Fibroblast of skin of left biceps (primary cell): ENCODE data around the gene PARP6.
A peak's percentile ranks its signal among the peaks of the same experiment; 100 is the strongest.
"Not testable (repeated sequence)": the region's sequence is repeated elsewhere in the genome, so short reads cannot be mapped to it uniquely, and the experiment has no call there.

ENCODE experiments used
- DNase-seq, 2 experiments: peaks; one replicate each; pipeline ENCODE4 v3.0.0-alpha.2; 2013; ENCODE audit warnings: low read depth in 2 of 2

PARP6 gene

GRCh38 chr15:72281713-72282112, 9.4 kb upstream of the PARP6 start:
- DNase-seq = no peak

DNA sequence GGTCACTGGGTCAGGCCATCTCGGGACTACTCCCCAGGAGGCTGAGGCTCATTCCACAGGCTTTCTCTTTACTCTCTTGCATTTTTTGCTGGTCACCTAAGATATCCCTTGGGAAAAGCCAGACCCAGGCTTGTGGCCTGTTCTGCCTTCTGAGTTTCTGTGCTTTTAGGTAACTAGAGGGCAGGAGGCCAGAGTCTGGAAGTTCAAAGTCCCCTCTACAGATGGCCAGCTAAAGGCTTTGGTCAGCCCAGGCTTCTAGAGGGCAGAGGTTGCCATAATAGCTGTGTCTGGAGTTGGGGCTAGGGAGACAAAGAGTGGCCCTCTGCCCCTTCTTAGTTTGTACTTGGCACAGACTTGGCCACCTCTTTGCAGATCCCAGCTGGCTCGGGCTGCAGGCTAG, 8.4 kb upstream of the PARP6 start:
- no peak for DNase-seq

DNA sequence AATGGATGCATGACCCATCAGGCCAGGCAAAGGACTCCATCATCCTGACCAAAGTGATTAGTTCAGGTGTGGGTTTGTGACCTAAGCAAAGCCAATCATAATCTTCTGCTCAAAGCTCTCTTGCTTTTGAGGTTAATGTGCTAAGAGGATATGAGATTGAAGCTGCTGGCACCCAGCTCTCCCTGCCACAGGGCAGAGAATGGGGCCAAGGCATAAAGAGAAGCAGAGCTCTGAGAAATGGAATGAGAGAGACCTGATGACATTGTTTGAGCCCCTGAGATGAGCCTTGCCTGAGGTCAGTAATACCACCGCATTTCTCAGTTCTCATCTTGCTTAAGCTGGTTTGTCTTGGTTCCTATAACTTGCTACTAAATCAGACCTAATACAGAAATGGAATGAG, 6.4 kb upstream of the PARP6 start:
- no peak for DNase-seq

DNA sequence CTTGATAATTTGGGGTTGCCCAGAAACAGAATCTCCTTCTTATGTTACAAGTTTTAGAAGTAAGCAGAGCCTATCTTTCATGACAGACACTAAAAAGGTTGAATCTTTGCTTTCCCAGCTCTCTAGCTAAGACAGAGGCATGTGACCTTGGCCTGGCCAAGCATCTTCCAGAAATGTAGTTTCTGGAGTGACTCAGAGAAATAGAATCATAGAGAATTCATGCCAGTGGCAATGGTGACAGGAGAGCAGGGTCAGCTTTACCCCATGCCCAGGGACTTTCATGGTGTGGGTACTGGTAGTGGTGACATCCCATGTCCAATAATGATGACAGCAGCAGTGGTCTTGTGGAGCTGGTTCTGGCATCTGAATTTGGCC, 4.0 kb upstream of the PARP6 start:
- no peak for DNase-seq

GRCh38 chr15:72275635-72276325, 3.4 kb upstream of the PARP6 start:
- DNase-seq = not testable (repeated sequence)

GRCh38 chr15:72272997-72273352, 621 bp upstream of the PARP6 start:
- no peak for DNase-seq

GRCh38 chr15:72271895-72272212, 500 bp downstream of the PARP6 start:
- no peak for DNase-seq

GRCh38 chr15:72271221-72271620, 1.1 kb downstream of the PARP6 start:
- DNase-seq = no peak

DNA sequence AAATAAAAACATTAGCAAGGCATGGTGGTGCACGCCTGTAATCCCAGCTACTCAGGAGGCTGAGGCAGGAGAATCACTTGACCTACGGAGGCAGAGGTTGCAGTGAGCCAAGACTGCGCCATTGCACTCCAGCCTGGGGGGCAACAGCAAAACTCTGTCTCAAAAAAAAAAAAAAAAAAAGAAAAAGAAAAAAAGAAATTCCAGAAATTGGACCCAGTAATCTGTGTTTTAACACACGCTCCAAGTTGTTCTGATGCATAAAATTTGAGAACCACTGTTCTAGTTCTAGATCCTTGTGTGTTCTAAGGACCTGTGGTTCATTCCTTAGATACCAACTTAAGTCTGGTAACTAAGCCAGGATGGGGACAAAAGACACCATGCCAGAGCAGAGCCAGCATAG, 2.6 kb downstream of the PARP6 start:
- DNase-seq = no peak

DNA sequence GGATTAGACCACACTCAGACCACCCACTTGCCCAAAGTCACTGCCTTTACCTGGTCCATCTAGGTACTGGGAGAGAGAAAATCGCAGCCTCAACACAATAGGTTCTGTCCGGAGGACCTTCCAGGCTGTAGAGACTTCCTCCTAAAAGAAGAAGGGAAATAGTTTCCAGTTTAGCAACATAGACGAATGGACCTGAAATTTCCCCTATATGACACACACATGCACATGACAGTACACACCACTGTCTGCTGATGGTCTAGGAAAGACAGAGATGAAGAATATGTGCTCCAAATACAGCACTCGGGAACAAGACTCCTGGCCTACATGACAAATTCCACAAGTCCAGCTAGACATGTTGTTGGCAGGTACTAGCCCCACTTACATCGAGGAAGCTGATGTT, 7.3 kb downstream of the PARP6 start:
- no peak for DNase-seq

DNA sequence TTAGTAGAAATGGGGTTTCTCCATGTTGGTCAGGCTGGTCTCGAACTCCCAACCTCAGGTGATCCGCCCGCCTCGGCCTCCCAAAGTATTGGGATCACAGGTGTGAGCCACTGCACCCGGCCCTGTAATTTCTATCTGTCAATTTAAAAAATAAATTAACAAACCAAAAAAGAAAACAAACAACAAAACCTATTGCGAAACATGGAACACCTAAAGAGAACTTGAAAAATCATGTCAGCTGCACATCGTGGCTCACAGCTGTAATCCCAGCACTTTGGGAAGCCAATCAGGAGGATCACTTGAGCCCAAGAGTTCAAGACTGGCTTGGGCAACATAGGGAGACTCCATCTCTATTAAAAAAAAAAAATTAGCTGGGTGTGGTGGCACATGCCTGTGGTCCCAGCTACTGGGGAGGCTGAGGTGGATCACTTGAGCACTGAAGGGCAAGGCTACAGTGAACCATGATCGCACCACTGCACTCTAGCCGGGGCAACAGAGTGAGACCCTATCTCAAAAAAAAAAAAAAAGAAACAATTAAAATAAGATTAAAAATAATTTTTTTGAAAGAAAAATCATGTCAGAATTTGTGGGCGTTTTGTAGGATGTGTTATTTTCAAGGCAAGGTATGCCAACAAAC, 19.6 kb downstream of the PARP6 start:
- DNase-seq = no peak

DNA sequence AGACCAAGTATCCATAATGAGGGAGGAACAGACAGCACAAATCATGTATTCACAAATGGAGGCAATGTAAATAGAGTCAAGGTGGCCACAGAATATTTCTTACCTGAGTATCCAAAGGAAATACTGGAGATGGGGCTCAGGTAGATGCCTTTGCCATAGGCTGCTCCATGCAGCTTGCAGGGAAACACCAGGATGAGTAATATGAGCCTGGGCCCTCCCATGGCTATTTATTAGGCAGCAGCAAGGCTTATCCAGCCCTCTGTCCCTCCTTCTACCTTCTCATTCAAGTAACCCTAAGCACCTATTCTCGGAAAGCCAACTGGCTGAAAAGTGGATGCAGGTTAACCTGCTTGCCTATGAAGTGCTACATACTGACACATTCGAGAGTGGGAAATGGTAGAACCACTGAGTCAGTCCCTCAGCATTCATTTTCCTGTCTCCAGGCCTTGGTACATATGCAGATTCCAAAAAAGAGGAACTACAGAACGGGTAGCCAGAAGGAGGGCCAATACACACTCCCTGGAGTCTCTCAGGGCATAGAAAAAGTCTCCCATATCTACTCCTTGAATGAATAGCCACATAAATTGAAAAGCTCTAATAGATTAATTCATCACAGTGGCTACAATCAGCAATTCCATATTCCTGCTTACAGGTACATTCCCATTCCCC, 23.1 kb downstream of the PARP6 start:
- DNase-seq = no peak

DNA sequence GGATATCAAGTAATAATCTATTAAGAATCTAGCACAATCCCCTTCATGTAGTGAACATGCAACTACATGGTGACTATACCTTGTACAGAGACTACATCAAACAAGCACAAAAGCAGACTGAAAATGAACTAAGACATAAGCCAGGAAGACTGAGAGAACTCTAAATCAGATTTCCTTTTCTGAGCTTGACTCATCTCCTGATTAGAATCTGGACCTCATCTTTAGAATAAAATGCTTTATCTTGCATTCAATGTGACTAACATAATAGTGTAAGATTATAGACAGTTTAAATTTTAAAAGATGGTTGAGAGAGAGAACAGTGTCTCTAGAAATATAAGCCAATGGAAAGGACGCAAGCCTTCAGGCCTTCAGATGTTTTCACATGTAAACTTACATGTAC, 23.8 kb downstream of the PARP6 start:
- no peak for DNase-seq

DNA sequence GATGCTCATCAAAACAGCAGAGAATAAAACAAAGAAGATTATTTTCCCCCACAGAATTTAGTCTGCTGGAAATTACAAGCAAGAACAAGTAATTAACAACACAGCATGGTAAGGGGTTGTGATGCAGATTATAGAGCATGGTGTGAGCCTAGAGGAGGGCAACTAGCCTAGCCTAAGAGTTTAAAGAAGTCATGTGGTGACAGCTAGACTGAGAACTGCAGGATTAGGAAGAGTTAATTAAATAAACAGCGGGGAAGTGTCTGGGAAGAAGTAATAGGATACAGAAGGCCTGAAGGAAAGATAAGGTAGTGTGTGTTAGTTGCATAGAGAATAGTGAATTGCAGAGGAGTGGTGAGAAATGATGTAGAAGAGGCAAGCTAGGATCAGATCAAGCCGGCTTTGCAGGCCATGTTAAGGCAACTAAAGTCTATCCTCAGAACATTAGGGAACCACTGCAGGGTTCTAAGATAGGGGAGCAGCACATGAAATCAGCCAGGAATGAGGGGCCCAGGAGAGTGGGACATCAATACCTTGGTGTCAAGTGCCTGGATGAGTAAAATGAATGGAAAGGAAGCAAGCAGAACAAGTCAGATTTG, 29.5 kb downstream of the PARP6 start:
- DNase-seq = no peak

DNA sequence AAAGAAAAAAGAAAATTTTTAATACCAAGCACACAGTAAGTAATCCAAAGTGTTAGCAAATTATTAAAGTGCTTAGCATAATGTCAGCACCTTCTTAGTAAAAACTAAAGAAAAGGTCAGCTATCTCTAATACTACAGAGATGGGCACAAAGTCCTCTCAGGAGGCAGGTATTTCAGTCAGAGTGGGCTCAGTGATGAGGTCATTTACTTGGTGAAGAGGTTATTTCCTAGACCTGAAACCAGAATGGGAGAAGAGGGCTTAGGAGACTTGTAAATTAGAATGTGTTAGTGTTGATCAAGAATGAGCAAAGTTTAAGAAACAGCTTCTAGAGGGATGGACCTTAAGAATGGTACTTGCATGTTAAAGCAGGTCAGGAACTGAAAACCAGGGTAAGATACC, 32.7 kb downstream of the PARP6 start:
- DNase-seq = no peak

- no peak for DNase-seq
Observed at GRCh38 chr15:72238586-72238985, 33.8 kb downstream of the PARP6 start.

- no peak for DNase-seq
Observed at GRCh38 chr15:72237853-72238224, 34.5 kb downstream of the PARP6 start.

- DNase-seq = peak; percentile 93
Observed at GRCh38 chr15:72237029-72237852, 35.1 kb downstream of the PARP6 start.

DNA sequence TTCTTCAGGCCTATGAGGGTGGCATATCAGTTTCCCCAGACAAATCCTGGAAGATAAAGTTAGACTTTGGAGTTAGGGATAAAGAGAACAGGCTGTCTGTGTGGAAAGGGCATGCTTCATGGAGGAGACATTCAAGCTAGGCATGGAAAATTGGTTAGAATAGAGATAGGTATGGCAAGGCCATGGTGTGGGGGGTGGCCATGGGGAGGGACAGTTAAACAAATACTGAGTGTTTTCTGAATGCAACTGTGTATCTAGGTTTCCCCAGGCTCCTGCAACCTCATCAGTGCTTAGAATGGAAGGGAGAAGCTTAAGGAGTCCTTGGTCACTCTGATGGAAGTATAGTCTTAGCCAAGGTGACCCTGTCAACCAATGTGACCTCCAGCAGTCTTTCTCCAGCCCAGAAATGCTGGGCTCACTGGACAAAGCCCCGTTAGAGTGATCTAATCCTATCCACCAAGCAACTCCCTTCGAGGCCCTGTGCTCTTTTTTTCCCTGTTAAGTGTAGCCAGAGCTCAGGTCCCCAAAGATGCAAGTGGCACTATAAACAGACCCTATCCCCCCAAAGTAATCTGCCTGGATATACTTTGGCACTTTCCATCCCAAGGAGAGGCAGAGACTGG, 35.9 kb downstream of the PARP6 start:
- DNase-seq = no peak

DNA sequence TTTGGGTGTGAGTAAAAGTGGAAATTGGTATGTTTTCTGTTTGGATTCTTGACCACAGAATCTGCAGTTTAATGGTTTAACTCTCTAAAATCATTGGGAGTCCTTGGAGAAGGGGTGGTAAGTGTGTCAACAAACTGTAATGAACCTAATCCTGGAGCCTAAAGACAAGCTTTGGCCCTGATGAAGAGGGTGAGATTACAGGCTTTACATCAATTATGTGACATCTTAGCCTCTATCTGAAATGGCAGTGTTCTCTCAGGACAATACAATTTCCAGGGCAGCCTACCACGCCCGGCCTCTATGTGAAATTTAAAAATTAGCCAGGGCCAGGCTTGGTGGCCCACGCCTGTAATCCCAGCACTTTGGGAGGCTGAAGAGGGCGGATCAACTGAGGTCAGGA, 37.1 kb downstream of the PARP6 start:
- no peak for DNase-seq

DNA sequence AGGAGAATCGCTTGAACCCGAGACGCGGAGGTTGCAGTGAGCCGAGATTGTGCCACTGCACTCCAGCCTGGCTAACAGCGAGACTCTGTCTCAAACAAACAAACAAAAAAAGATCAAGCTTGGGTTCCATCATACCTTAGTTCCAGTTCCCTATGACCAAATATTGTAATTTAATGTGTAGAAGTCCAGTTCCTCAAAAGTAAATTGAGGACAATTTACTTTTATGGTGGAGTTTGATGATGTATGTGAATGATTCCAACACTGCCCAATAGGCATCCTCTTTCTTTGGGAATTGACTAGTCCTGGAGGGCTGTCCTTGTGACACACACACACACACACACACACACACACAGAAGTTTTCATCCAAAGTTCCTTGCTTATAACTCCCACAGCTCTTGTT, 38.6 kb downstream of the PARP6 start:
- no peak for DNase-seq
